ENCODE measurements around the gene PLA2G4A. TPM values are rescaled to one million over a fixed set of nuclear protein-coding genes. Genes with fewer than 3 reads are reported as not detected.

PLA2G4A gene
- total and polyA plus RNA-seq, 2 donors (not counting 3 experiments of a cell fraction or from before 2014, with no cell fraction given): 8.2 to 13.3 TPM

DNA sequence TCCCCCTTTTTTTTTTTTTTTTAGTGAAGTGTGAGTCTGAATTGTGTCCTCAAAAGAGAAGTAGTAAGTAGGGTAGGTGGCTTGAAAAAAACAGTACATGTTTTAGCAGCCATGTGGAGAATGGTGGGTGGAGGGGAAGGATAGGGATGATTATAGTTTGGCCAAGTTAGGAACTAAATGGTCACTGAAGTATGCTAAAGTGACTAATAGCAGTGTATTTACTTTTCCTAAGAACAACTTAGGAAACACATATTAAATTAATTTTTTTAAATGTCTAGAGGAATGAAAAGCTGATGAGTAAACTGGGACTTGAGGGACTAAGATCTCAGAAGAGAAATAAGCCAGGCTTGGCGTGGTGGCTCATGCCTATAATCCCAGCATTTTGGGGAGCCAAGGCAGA is 55.5 kb downstream of the PLA2G4A start:
- H3K36me3 ChIP-seq (ENCODE audit: control insufficient read depth in 2 of 2, extremely low read depth in 1 of 2, insufficient read depth in 2 of 2, low read length in 2 of 2): no peaks in the 10 kb centered on the region
- FAIRE-seq (no peak), DNase-seq (ENCODE audit: low read depth, low spot score) (no peak)
- no peaks in the 10 kb centered on the region for H3K9me1 ChIP-seq (replicated peaks; ENCODE audit: control insufficient read depth, extremely low read depth, insufficient read depth, low read length)
- H2AFZ ChIP-seq (ENCODE audit: low read depth, low read length): no peak overlapping the region
- intact Hi-C loops (cut with micrococcal nuclease): no loop called here
- H3K4me2 ChIP-seq (ENCODE audit: insufficient read depth, low read length): no peak overlapping the region
- H3K27ac ChIP-seq (ENCODE audit: insufficient read depth, low read depth, low read length): no peak overlapping the region
- no peaks in the 10 kb centered on the region for H3K79me2 ChIP-seq (ENCODE audit: control insufficient read depth, insufficient read depth, low read length)
- ChIA-PET CTCF (interaction anchor here (0.7 to 1.9 kb wide), 3 partner anchors 10 to 161 kb away, joined by 3 to 7 read pairs (median 3); no protein-coding TSS in a partner anchor), POLR2A (no interaction called here)
- H3K27me3 ChIP-seq (ENCODE audit: control insufficient read depth in 2 of 2, insufficient read depth in 2 of 2, low read length in 2 of 2): no peaks in the 10 kb centered on the region
- H3K4me3 ChIP-seq (replicated peaks in 1 of 3; ENCODE audit: insufficient read depth in 1 of 3, low read depth in 1 of 3, low read length in 3 of 3): no peak overlapping the region
- no peak overlapping the region for H3K9ac ChIP-seq (replicated peaks; ENCODE audit: extremely low read depth, insufficient read depth, low read length)
- TF ChIP-seq JUN (IDR thresholded peaks at IDR 0.05; ENCODE audit: borderline replicate concordance, insufficient read depth, insufficient read length, low read depth) (no peak), GATA2 (IDR thresholded peaks at IDR 0.05; ENCODE audit: insufficient read depth, insufficient read length, low read depth, low read length) (no peak), FOS (IDR thresholded peaks at IDR 0.05; ENCODE audit: borderline replicate concordance, insufficient read depth, low read length) (no peak), POLR2A (IDR thresholded peaks at IDR 0.05; ENCODE audit: low read depth, low read length) (no peak)
- TF ChIP-seq, protein P1, sequence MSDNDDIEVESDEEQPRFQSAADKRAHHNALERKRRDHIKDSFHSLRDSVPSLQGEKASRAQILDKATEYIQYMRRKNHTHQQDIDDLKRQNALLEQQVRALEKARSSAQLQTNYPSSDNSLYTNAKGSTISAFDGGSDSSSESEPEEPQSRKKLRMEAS (IDR thresholded peaks at IDR 0.05; ENCODE audit: insufficient read depth, insufficient read length): no peak
- dilution Hi-C loops (cut with MboI; ENCODE audit: extremely low pct_ligation_motif_present, low sequenced_read_pairs): no loop called here
- H3K9me3 ChIP-seq (replicated peaks; ENCODE audit: control insufficient read depth, insufficient read depth, low read length): no peaks in the 10 kb centered on the region
- H4K20me1 ChIP-seq (replicated peaks; ENCODE audit: control insufficient read depth, extremely low read depth, insufficient read depth, low read length): no peaks in the 10 kb centered on the region
- BruUV-seq (replicated peaks): no TSS peak
- no peaks in the 10 kb centered on the region for H3K4me1 ChIP-seq (ENCODE audit: control insufficient read depth, extremely low read depth, insufficient read depth, low read length)

DNA sequence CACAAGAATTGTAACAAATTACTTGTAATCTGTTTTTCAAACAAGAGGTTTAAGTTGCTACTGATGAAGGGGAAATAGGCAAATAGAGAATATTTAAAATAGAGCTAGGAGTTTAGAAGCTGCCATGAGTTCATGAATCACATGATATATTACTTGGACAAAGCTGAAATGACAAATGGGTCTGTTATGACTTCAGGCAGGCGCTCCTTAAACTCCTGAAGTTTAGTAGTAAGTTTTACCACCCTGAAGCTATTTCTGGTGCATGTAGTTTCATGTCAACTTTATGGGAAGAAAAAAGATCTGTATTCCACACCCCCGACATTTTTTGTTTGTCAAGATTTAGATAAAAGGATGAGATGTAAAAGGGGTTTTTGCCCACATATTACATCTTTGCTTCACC is 58.5 kb downstream of the PLA2G4A start:
- intact Hi-C loops (cut with micrococcal nuclease): no loop called here
- H3K4me2 ChIP-seq (ENCODE audit: insufficient read depth, low read length): no peak overlapping the region
- dilution Hi-C loops (cut with MboI; ENCODE audit: extremely low pct_ligation_motif_present, low sequenced_read_pairs): no loop called here
- no peaks in the 10 kb centered on the region for H3K9me3 ChIP-seq (replicated peaks; ENCODE audit: control insufficient read depth, insufficient read depth, low read length)
- H3K9me1 ChIP-seq (replicated peaks; ENCODE audit: control insufficient read depth, extremely low read depth, insufficient read depth, low read length): no peaks in the 10 kb centered on the region
- POLR2A ChIA-PET: no interaction called here
- FAIRE-seq (no peak), DNase-seq (ENCODE audit: low read depth, low spot score) (no peak)
- no peaks in the 10 kb centered on the region for H3K36me3 ChIP-seq (ENCODE audit: control insufficient read depth in 2 of 2, extremely low read depth in 1 of 2, insufficient read depth in 2 of 2, low read length in 2 of 2)
- H3K4me1 ChIP-seq (ENCODE audit: control insufficient read depth, extremely low read depth, insufficient read depth, low read length): no peaks in the 10 kb centered on the region
- no peaks in the 10 kb centered on the region for H3K27me3 ChIP-seq (ENCODE audit: control insufficient read depth in 2 of 2, insufficient read depth in 2 of 2, low read length in 2 of 2)
- TF ChIP-seq GATA2 (IDR thresholded peaks at IDR 0.05; ENCODE audit: insufficient read depth, insufficient read length, low read depth, low read length) (no peak), POLR2AphosphoS5 (IDR thresholded peaks at IDR 0.05; ENCODE audit: insufficient read depth, low read depth, low read length) (no peak), MYC (IDR thresholded peaks at IDR 0.05; ENCODE audit: low read depth, low read length) (no peak)
- TF ChIP-seq, protein P2, sequence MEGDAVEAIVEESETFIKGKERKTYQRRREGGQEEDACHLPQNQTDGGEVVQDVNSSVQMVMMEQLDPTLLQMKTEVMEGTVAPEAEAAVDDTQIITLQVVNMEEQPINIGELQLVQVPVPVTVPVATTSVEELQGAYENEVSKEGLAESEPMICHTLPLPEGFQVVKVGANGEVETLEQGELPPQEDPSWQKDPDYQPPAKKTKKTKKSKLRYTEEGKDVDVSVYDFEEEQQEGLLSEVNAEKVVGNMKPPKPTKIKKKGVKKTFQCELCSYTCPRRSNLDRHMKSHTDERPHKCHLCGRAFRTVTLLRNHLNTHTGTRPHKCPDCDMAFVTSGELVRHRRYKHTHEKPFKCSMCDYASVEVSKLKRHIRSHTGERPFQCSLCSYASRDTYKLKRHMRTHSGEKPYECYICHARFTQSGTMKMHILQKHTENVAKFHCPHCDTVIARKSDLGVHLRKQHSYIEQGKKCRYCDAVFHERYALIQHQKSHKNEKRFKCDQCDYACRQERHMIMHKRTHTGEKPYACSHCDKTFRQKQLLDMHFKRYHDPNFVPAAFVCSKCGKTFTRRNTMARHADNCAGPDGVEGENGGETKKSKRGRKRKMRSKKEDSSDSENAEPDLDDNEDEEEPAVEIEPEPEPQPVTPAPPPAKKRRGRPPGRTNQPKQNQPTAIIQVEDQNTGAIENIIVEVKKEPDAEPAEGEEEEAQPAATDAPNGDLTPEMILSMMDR (IDR thresholded peaks at IDR 0.05; ENCODE audit: extremely low read depth in 1 of 2, insufficient read depth in 1 of 2, low read depth in 1 of 2, low read length in 2 of 2): no peak
- TF ChIP-seq, protein P1 (IDR thresholded peaks at IDR 0.05; ENCODE audit: insufficient read depth, insufficient read length): no peak
- H2AFZ ChIP-seq (ENCODE audit: low read depth, low read length): no peak overlapping the region
- BruUV-seq (replicated peaks): no TSS peak
- no peaks in the 10 kb centered on the region for H3K79me2 ChIP-seq (ENCODE audit: control insufficient read depth, insufficient read depth, low read length)
- H4K20me1 ChIP-seq (replicated peaks; ENCODE audit: control insufficient read depth, extremely low read depth, insufficient read depth, low read length): no peaks in the 10 kb centered on the region
- CTCF ChIA-PET: interaction anchor here (0.8 to 1.2 kb wide), 4 partner anchors 10 to 186 kb away, joined by 3 read pairs; no protein-coding TSS in a partner anchor
- H3K27ac ChIP-seq (ENCODE audit: insufficient read depth, low read depth, low read length): no peak overlapping the region
- H3K4me3 ChIP-seq (replicated peaks in 1 of 3; ENCODE audit: insufficient read depth in 1 of 3, low read depth in 1 of 3, low read length in 3 of 3): no peak overlapping the region
- no peak overlapping the region for H3K9ac ChIP-seq (replicated peaks; ENCODE audit: extremely low read depth, insufficient read depth, low read length)
